SK-N-SH treated with all-trans-retinoic acid at 6 μM for 48 hours (cell line): ENCODE data around the gene FAM124A.

Source experiments
- BACH2 ChIP-seq: fragments of 250-450 bp; sonication (Bioruptor Pico); IDR thresholded peaks from 2 replicates; pipeline ENCODE4 v1.9.0; 2021; ENCODE audit warnings: mild to moderate bottlenecking, borderline replicate concordance
- ISL1 ChIP-seq: fragments of 250-450 bp; sonication (Bioruptor Pico); IDR thresholded peaks from 2 replicates; pipeline ENCODE4 v2.1.2; 2022; ENCODE audit warnings: mild to moderate bottlenecking, moderate library complexity
- ZC3H10 ChIP-seq: fragments of 250-450 bp; sonication (Bioruptor Pico); IDR thresholded peaks from 2 replicates; pipeline ENCODE4 v1.5.1; 2021; ENCODE audit warnings: mild to moderate bottlenecking, moderate library complexity
- TF ChIP-seq, protein P1 (sequence below): fragments of 250-450 bp; sonication (Bioruptor Pico); IDR thresholded peaks from 2 replicates; pipeline ENCODE4 v1.5.1; 2020; ENCODE audit warnings: low read depth, mild to moderate bottlenecking, moderate library complexity
- TF ChIP-seq, protein P2 (sequence below): fragments of 250-450 bp; sonication (Bioruptor Pico); IDR thresholded peaks from 2 replicates; pipeline ENCODE4 v1.5.1; 2021; ENCODE audit warnings: mild to moderate bottlenecking, moderate library complexity

GRCh38 chr13:51276636-51277035 is 54.4 kb downstream of the FAM124A start:
- TF ChIP-seq BACH2 (CRISPR knock-in tag) (no peak), ISL1 (CRISPR knock-in tag) (no peak), ZC3H10 (CRISPR knock-in tag) (no peak)
- TF ChIP-seq, protein P1, sequence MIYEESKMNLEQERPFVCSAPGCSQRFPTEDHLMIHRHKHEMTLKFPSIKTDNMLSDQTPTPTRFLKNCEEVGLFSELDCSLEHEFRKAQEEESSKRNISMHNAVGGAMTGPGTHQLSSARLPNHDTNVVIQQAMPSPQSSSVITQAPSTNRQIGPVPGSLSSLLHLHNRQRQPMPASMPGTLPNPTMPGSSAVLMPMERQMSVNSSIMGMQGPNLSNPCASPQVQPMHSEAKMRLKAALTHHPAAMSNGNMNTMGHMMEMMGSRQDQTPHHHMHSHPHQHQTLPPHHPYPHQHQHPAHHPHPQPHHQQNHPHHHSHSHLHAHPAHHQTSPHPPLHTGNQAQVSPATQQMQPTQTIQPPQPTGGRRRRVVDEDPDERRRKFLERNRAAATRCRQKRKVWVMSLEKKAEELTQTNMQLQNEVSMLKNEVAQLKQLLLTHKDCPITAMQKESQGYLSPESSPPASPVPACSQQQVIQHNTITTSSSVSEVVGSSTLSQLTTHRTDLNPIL (CRISPR knock-in tag) = no peak
- TF ChIP-seq, protein P2, sequence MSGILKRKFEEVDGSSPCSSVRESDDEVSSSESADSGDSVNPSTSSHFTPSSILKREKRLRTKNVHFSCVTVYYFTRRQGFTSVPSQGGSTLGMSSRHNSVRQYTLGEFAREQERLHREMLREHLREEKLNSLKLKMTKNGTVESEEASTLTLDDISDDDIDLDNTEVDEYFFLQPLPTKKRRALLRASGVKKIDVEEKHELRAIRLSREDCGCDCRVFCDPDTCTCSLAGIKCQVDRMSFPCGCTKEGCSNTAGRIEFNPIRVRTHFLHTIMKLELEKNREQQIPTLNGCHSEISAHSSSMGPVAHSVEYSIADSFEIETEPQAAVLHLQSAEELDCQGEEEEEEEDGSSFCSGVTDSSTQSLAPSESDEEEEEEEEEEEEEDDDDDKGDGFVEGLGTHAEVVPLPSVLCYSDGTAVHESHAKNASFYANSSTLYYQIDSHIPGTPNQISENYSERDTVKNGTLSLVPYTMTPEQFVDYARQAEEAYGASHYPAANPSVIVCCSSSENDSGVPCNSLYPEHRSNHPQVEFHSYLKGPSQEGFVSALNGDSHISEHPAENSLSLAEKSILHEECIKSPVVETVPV (CRISPR knock-in tag) = no peak
